H1 (cell line): ENCODE results near the gene PHLDA3. TPM values are rescaled to one million over a fixed set of nuclear protein-coding genes. Genes with fewer than 3 reads are reported as not detected.

Source experiments
- CTCF ChIA-PET: fragments of 300-600 bp; sonication (Branson Sonifier 250); formaldehyde crosslinking; loops from one replicate; lab custom pipeline; 2021; ENCODE audit not compliant: partially characterized antibody; lab: Charles Lee
- POLR2A ChIA-PET: fragments of 300-600 bp; sonication (Branson Sonifier 250); formaldehyde crosslinking; loops from one replicate; lab custom pipeline; 2021; ENCODE audit warnings: inconsistent platforms; ENCODE audit not compliant: partially characterized antibody; lab: Charles Lee
- DNase-seq, 2 experiments: peaks; one replicate each; pipeline versions ENCODE4 v3.0.0 to v3.0.0-alpha.2; 2010 to 2022; ENCODE audit warnings: low spot score in 2 of 2, low read depth in 1 of 2, mixed read lengths in 1 of 2
- FAIRE-seq: peaks from 2 replicates; lab custom pipeline; 2011; peaks lifted over from hg19 to GRCh38; lab: Jason Lieb, UNC
- H2AFZ ChIP-seq: 2 replicates; pipeline ENCODE4 v1.8.1; 2012; ENCODE audit warnings: low read length, inconsistent platforms
- H2AK5ac ChIP-seq: 2 replicates; pipeline ENCODE4 v1.6.1; 2013; ENCODE audit warnings: low read depth, low read length
- H2BK120ac ChIP-seq: replicated peaks from 2 replicates; pipeline ENCODE3; 2013; ENCODE audit warnings: low read depth, low read length, inconsistent platforms
- H2BK12ac ChIP-seq: 2 replicates; pipeline ENCODE4 v1.6.1; 2013; ENCODE audit warnings: low read depth, low read length
- H2BK15ac ChIP-seq: 2 replicates; pipeline ENCODE4 v1.6.1; 2013; ENCODE audit warnings: low read length
- H2BK20ac ChIP-seq: 2 replicates; pipeline ENCODE4 v1.6.1; 2013; ENCODE audit warnings: low read length
- H2BK5ac ChIP-seq: 2 replicates; pipeline ENCODE4 v1.6.1; 2013; ENCODE audit warnings: low read depth, low read length
- H3K14ac ChIP-seq: 2 replicates; pipeline ENCODE4 v1.6.1; 2013; ENCODE audit warnings: inconsistent platforms; ENCODE audit not compliant: insufficient read length
- H3K18ac ChIP-seq: 2 replicates; pipeline ENCODE4 v1.6.1; 2013; ENCODE audit warnings: low read length; ENCODE audit errors: extremely low read depth
- H3K23ac ChIP-seq: 2 replicates; pipeline ENCODE4 v1.6.1; 2013; ENCODE audit warnings: inconsistent platforms; ENCODE audit not compliant: insufficient read length
- H3K23me2 ChIP-seq: 2 replicates; pipeline ENCODE4 v1.6.1; 2013; ENCODE audit warnings: low read depth, low read length
- H3K27ac ChIP-seq: 2 replicates; pipeline ENCODE4 v1.6.1; 2011; ENCODE audit warnings: low read depth, low read length, inconsistent platforms
- H3K27me3 ChIP-seq, 4 experiments: replicated peaks in 1 of 4; 1 replicate in 1 of 4; 2 replicates in 3 of 4; pipeline versions ENCODE4 v1.6.1 to v1.8.1; 2011 to 2013; ENCODE audit warnings: low read length in 3 of 4, mild to moderate bottlenecking in 3 of 4, inconsistent platforms in 2 of 4, mixed read lengths in 2 of 4, moderate library complexity in 1 of 4; ENCODE audit not compliant: control insufficient read depth in 3 of 4, insufficient read depth in 3 of 4; ENCODE audit errors: extremely low read depth in 1 of 4
- H3K36me3 ChIP-seq, 4 experiments: 2 replicates each; pipeline versions ENCODE4 v1.6.1 to v1.8.1; 2011 to 2013; ENCODE audit warnings: mild to moderate bottlenecking in 4 of 4, low read length in 3 of 4, moderate library complexity in 2 of 4, control low read depth in 1 of 4, inconsistent platforms in 1 of 4; ENCODE audit not compliant: insufficient read depth in 4 of 4, control insufficient read depth in 2 of 4
- H3K4ac ChIP-seq: replicated peaks from 2 replicates; pipeline ENCODE3; 2013; ENCODE audit warnings: low read length, low read depth, mixed read lengths, inconsistent platforms; ENCODE audit not compliant: insufficient read length
- H3K4me1 ChIP-seq, 4 experiments: replicated peaks in 1 of 4; 1 replicate in 1 of 4; 2 replicates in 3 of 4; pipeline versions ENCODE4 v1.6.1 to v1.8.1; 2011 to 2013; ENCODE audit warnings: low read length in 3 of 4, inconsistent platforms in 2 of 4, mixed read lengths in 1 of 4; ENCODE audit not compliant: insufficient read depth in 4 of 4, control insufficient read depth in 3 of 4
- H3K4me2 ChIP-seq, 2 experiments: 2 replicates each; pipeline versions ENCODE4 v1.6.1 to v1.8.1; 2011 to 2013; ENCODE audit warnings: low read depth in 2 of 2, low read length in 2 of 2, control low read depth in 1 of 2, inconsistent platforms in 1 of 2, mild to moderate bottlenecking in 1 of 2; ENCODE audit not compliant: insufficient read depth in 1 of 2
- H3K4me3 ChIP-seq, 4 experiments: fragments of 200-600, 300-600 bp in 1 of 4; sonication (generic), shearing (Covaris generic), sonication (Bioruptor Twin) in 1 of 4; 2 replicates each; pipeline versions ENCODE4 v1.5.1 to v1.8.1; 2011 to 2016; ENCODE audit warnings: low read length in 4 of 4, low read depth in 3 of 4, control low read depth in 2 of 4, inconsistent platforms in 2 of 4, mild to moderate bottlenecking in 2 of 4, mixed read lengths in 1 of 4, moderate library complexity in 1 of 4; ENCODE audit not compliant: insufficient read depth in 2 of 4; ENCODE audit errors: extremely low read depth in 1 of 4
- H3K56ac ChIP-seq: replicated peaks from 2 replicates; pipeline ENCODE3; 2013; ENCODE audit warnings: low read depth, mild to moderate bottlenecking, mixed read lengths, low read length, inconsistent platforms; ENCODE audit not compliant: insufficient read length
- H3K79me1 ChIP-seq: 2 replicates; pipeline ENCODE4 v1.6.1; 2013; ENCODE audit warnings: low read depth, low read length, control low read depth
- H3K79me2 ChIP-seq, 2 experiments: 2 replicates each; pipeline versions ENCODE4 v1.6.1 to v1.8.1; 2012 to 2013; ENCODE audit warnings: low read length in 2 of 2, mild to moderate bottlenecking in 2 of 2, inconsistent platforms in 1 of 2; ENCODE audit not compliant: insufficient read depth in 2 of 2, control insufficient read depth in 1 of 2
- H3K9ac ChIP-seq, 4 experiments: replicated peaks in 1 of 4; 1 replicate in 1 of 4; 2 replicates in 3 of 4; pipeline versions ENCODE4 v1.6.1 to v1.8.1; 2011 to 2013; ENCODE audit warnings: low read depth in 3 of 4, low read length in 3 of 4, control low read depth in 2 of 4, mild to moderate bottlenecking in 2 of 4, moderate library complexity in 2 of 4, inconsistent platforms in 1 of 4; ENCODE audit errors: extremely low read depth in 1 of 4
- H3K9me3 ChIP-seq, 2 experiments: 2 replicates each; pipeline versions ENCODE4 v1.6.1 to v1.8.1; 2012 to 2013; ENCODE audit warnings: mild to moderate bottlenecking in 2 of 2, moderate library complexity in 2 of 2, control low read depth in 1 of 2, inconsistent platforms in 1 of 2, low read depth in 1 of 2, low read length in 1 of 2, mixed read lengths in 1 of 2; ENCODE audit not compliant: insufficient read depth in 2 of 2
- H4K20me1 ChIP-seq, 2 experiments: replicated peaks in 1 of 2; 2 replicates each; pipeline versions ENCODE3 to v1.8.1; 2011 to 2013; ENCODE audit warnings: inconsistent platforms in 2 of 2, low read length in 2 of 2, mild to moderate bottlenecking in 1 of 2; ENCODE audit not compliant: insufficient read depth in 2 of 2, control insufficient read depth in 1 of 2
- H4K5ac ChIP-seq: 2 replicates; pipeline ENCODE4 v1.6.1; 2013; ENCODE audit warnings: low read length, low read depth, mixed read lengths, inconsistent platforms; ENCODE audit not compliant: insufficient read length
- H4K8ac ChIP-seq: 2 replicates; pipeline ENCODE4 v1.8.0; 2013; ENCODE audit warnings: mild to moderate bottlenecking, moderate library complexity, low read length, inconsistent platforms; ENCODE audit not compliant: insufficient read depth; ENCODE audit errors: extremely low read depth
- H4K91ac ChIP-seq: replicated peaks from 2 replicates; pipeline ENCODE3; 2013; ENCODE audit warnings: low read length, mixed read lengths, inconsistent platforms; ENCODE audit not compliant: insufficient read length
- RAD21 ChIP-seq, 2 experiments: IDR thresholded peaks in 1 of 2; conservative IDR thresholded peaks in 1 of 2; 2 replicates each; pipeline ENCODE4 v1.6.1; 2011; ENCODE audit warnings: low read depth in 2 of 2, low read length in 2 of 2, improper control_type of control experiment in 1 of 2, inconsistent platforms in 1 of 2, mild to moderate bottlenecking in 1 of 2, moderate library complexity in 1 of 2
- WGBS, 2 experiments: shearing (Covaris generic) in 1 of 2; methylation state at CpG; one replicate each; pipeline versions ENCODE4 v1.1.6 to v1.1.7; 2013 to 2015; ENCODE audit warnings: low lambda C conversion rate in 2 of 2, mixed read lengths in 2 of 2, inconsistent platforms in 1 of 2, low coverage in 1 of 2, missing lambda C conversion rate in 1 of 2; ENCODE audit not compliant: insufficient replicate concordance in 2 of 2, insufficient coverage in 1 of 2, insufficient read length in 1 of 2; ENCODE audit errors: extremely low coverage in 1 of 2, missing lambda C conversion rate in 1 of 2; 5-methylcytosine and 5-hydroxymethylcytosine counted together
- polyA plus RNA-seq, 7 experiments: library from polyadenylated mRNA; depleted of rRNA in 3 of 7; stranded (reverse) in 5 of 7; unstranded in 2 of 7; fragments of >200 nt in 5 of 7; fragments of 200-250 nt in 2 of 7; gene quantifications; 1 replicate in 5 of 7; 2 replicates in 1 of 7; 4 replicates in 1 of 7; pipeline versions ENCODE4 v1.2.1 to v1.2.3, GENCODE V29; 2011 to 2013; ENCODE audit warnings: missing spikeins in 2 of 7, mixed read lengths in 2 of 7
- total RNA-seq: library from RNA; stranded (reverse); fragmentation: NEBNext Ultra II Directional; extraction: Animal tissue kit (Norgen Biotek cat#: 25700); gene quantifications from 2 replicates; pipeline ENCODE4 v1.2.1, GENCODE V29; 2021

PHLDA3 gene
- total and polyA plus RNA-seq, 2 of the 8 experiments (the other 6 are each of a cell fraction or from before 2014, with no cell fraction given): 25.5 to 27.5 TPM

DNA sequence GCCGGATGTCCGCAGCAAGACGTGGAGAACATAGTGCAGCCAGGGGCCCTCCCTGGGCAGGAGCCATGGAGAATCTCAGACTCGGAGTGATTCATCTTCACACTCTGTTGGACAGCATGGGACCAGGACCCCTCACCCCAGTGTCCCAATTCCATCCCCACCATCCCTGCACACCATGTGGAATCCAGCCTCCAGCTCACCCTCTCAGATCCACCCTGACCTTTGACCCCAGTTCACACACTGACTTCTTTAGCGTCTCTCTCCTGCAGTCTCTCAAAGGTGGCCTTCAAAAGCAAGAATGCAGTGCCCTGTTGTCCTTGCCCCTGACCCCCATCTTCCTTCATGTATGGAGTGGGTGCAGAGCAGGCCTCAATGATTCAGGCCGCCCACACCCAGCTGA lies 45.3 kb downstream of the PHLDA3 start:
- Histone ChIP-seq H2BK120ac (no peak overlapping the region), H2BK20ac (no peak overlapping the region), H2AFZ (no peak overlapping the region), H3K36me3 (no peaks in the 10 kb centered on the region), H4K91ac (no peak overlapping the region), H2BK12ac (no peak overlapping the region), H2BK15ac (no peak overlapping the region), H3K4me1 (peaks cover 0 to 10% (median 0%) of the 10 kb centered on the region in 4 experiments; a peak in 1 of 7 replicates), H3K27ac (no peak overlapping the region), H3K4me2 (no peak overlapping the region), H3K79me1 (no peaks in the 10 kb centered on the region), H3K23me2 (no peaks in the 10 kb centered on the region; the same call in 1 of the 2 replicates), H3K4ac (no peak overlapping the region), H3K9ac (no peak overlapping the region), H2AK5ac (no peak overlapping the region), H2BK5ac (0 out of 2 replicates have a peak overlapping the region, but pooled peaks have one; percentile 5), H3K79me2 (no peaks in the 10 kb centered on the region), H3K14ac (no peak overlapping the region), H3K56ac (no peak overlapping the region), H4K5ac (no peak overlapping the region), H3K4me3 (no peak overlapping the region), H4K20me1 (no peaks in the 10 kb centered on the region), H3K27me3 (0 out of 7 replicates have a peak, but pooled peaks cover 0 to 2% (median 0%) of the 10 kb centered on the region in 4 experiments), H3K23ac (no peak overlapping the region), H4K8ac (no peak overlapping the region; the same call in 1 of the 2 replicates), H3K9me3 (no peaks in the 10 kb centered on the region; a peak in 1 of 4 replicates), H3K18ac (no peak overlapping the region)
- WGBS, 2 experiments: 96% methylated on average over 6 of the region's 6 CpGs; no CpG with 5 or more reads in 1 of the 2 experiments
- CTCF ChIA-PET: interaction anchor here (1.3 to 4.3 kb wide), 3 partner anchors 15 to 39 kb away, joined by 3 to 14 read pairs (median 6); no protein-coding TSS in a partner anchor
- no peak for DNase-seq
- no peak for FAIRE-seq
- POLR2A ChIA-PET: no interaction called here
- no peak for TF ChIP-seq RAD21 (IDR thresholded peaks at IDR 0.05 in 1 of 2, conservative IDR thresholded peaks at IDR 0.05 in 1 of 2; ENCODE audit: low read depth in 2 of 2, low read length in 2 of 2)
